Breast epithelium (tissue), 4 donors: ENCODE data around the gene MMP15. TPM values are rescaled to one million over a fixed set of nuclear protein-coding genes. Genes with fewer than 3 reads are reported as not detected.

ENCODE experiments used
- DNase-seq, 2 donors: peaks; one replicate each; pipeline ENCODE4 v3.0.0-alpha.2; 2019; ENCODE audit warnings: low spot score in 2 of 2
- H3K27ac ChIP-seq, 2 donors: fragments of 200-600 bp; sonication (generic) in 1 of 2; one replicate each; pipeline ENCODE4 v1.5.1; 2016 to 2019; ENCODE audit warnings: mild to moderate bottlenecking in 1 of 2
- H3K27me3 ChIP-seq, 2 donors: fragments of 200-600 bp; sonication (generic) in 1 of 2; one replicate each; pipeline versions ENCODE4 v1.5.1 to v1.6.0; 2017 to 2019; ENCODE audit warnings: control low read depth in 1 of 2, mild to moderate bottlenecking in 1 of 2
- H3K36me3 ChIP-seq: fragments of 200-600 bp; one replicate; pipeline ENCODE4 v1.5.1; 2019
- H3K4me1 ChIP-seq, 2 donors: fragments of 200-600 bp; sonication (generic); one replicate each; pipeline ENCODE4 v1.5.1; 2016 to 2019; ENCODE audit warnings: control low read depth in 1 of 2
- H3K4me3 ChIP-seq, 3 donors: fragments of 200-600 bp; sonication (generic); 1 replicate in 2 of 3; 2 replicates in 1 of 3; pipeline ENCODE4 v1.5.1; 2016 to 2019; ENCODE audit warnings: mild to moderate bottlenecking in 3 of 3, moderate library complexity in 2 of 3
- H3K9me3 ChIP-seq, 2 donors: fragments of 200-600 bp; sonication (generic) in 1 of 2; one replicate each; pipeline ENCODE4 v1.5.1; 2016 to 2019; ENCODE audit warnings: control low read depth in 1 of 2
- POLR2A ChIP-seq: fragments of 450-650 bp; IDR thresholded peaks from one replicate; pipeline ENCODE4 v1.6.1; 2016; ENCODE audit warnings: antibody characterized with exemption, mild to moderate bottlenecking, moderate library complexity
- POLR2AphosphoS5 ChIP-seq, 3 donors: sonication (generic); formaldehyde crosslinking; IDR thresholded peaks; one replicate each; pipeline ENCODE4 v1.6.1; 2017; ENCODE audit warnings: antibody characterized with exemption in 3 of 3
- intact Hi-C: fragments of 100-400 bp; cut with DNase I; formaldehyde crosslinking; loops from one replicate; pipeline ENCODE4 v1.15.1; 2023; ENCODE audit warnings: low total_unique reads
- total RNA-seq, 3 donors: library from RNA; depleted of rRNA; stranded (reverse); fragments of >200 nt; gene quantifications; one replicate each; pipeline ENCODE4 v1.1.0, GENCODE V29; 2016
- TF ChIP-seq, protein P1 (sequence below), 3 donors: fragments of 450-650 bp; IDR thresholded peaks; one replicate each; pipeline ENCODE4 v1.5.1; 2016 to 2017; ENCODE audit warnings: antibody characterized with exemption in 3 of 3, mild to moderate bottlenecking in 3 of 3, moderate library complexity in 3 of 3

MMP15 gene
- total RNA-seq, 3 donors from 2014 or later = 4.6 to 5.3 (median 4.8) TPM

DNA sequence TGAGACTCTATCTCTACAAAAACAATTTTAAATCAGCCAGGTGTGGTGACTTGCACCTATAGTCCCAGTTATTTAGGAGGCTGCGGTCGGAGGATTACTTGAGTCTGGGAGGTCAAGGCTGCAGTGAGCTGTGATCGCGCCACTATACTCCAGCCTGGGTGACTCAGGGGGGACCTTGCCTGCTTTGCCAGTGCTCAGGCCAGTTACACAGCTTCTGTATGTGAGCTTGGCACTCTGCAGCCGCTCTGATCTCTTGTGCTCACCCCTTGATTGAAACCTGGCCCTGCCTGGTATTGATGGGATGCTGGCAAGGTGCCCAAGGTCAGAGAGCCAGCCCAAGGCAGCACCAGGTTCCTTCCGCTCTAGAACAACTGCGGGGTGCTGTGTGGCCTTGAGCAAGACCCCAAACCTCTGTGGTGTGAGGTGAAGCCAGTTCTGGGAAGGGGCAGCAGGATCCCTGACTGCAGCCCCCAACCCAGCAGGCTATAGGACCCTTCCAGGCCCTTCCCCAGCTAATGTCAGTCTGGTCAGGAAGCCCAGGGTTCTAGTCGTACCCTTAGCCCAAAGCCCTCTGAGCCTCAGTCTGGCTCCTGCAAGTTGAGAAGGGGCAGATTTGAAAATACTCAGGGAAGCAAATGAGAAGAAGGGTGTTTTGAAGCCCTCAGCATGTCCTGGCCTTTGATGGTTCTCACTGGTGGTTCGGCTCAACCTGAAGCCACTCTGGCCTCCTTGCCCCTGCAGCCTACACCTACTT, 18.9 kb downstream of the MMP15 start:
- intact Hi-C loops = no loop called here
- Histone ChIP-seq H3K27ac (no peak overlapping the region), H3K36me3 (no peaks in the 10 kb centered on the region), H3K4me3 (no peak overlapping the region), H3K4me1 (no peaks in the 10 kb centered on the region), H3K9me3 (no peaks in the 10 kb centered on the region), H3K27me3 (no peaks in the 10 kb centered on the region)
- TF ChIP-seq, protein P1, sequence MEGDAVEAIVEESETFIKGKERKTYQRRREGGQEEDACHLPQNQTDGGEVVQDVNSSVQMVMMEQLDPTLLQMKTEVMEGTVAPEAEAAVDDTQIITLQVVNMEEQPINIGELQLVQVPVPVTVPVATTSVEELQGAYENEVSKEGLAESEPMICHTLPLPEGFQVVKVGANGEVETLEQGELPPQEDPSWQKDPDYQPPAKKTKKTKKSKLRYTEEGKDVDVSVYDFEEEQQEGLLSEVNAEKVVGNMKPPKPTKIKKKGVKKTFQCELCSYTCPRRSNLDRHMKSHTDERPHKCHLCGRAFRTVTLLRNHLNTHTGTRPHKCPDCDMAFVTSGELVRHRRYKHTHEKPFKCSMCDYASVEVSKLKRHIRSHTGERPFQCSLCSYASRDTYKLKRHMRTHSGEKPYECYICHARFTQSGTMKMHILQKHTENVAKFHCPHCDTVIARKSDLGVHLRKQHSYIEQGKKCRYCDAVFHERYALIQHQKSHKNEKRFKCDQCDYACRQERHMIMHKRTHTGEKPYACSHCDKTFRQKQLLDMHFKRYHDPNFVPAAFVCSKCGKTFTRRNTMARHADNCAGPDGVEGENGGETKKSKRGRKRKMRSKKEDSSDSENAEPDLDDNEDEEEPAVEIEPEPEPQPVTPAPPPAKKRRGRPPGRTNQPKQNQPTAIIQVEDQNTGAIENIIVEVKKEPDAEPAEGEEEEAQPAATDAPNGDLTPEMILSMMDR (IDR thresholded peaks at IDR 0.05) = no peak
- TF ChIP-seq POLR2AphosphoS5 (IDR thresholded peaks at IDR 0.05) = no peak
- no peak for TF ChIP-seq POLR2A
- no peak for DNase-seq

DNA sequence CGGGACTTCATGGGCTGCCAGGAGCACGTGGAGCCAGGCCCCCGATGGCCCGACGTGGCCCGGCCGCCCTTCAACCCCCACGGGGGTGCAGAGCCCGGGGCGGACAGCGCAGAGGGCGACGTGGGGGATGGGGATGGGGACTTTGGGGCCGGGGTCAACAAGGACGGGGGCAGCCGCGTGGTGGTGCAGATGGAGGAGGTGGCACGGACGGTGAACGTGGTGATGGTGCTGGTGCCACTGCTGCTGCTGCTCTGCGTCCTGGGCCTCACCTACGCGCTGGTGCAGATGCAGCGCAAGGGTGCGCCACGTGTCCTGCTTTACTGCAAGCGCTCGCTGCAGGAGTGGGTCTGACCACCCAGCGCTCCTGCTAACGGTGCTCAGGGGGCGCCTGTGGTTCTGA, 19.5 kb downstream of the MMP15 start:
- Histone ChIP-seq H3K4me1 (no peaks in the 10 kb centered on the region), H3K27me3 (no peaks in the 10 kb centered on the region), H3K27ac (no peak overlapping the region), H3K9me3 (no peaks in the 10 kb centered on the region), H3K36me3 (no peaks in the 10 kb centered on the region), H3K4me3 (no peak overlapping the region)
- no peak for DNase-seq
- TF ChIP-seq POLR2A (no peak), POLR2AphosphoS5 (IDR thresholded peaks at IDR 0.05) (no peak)
- TF ChIP-seq, protein P1 (IDR thresholded peaks at IDR 0.05) = no peak
- intact Hi-C loops = no loop called here

DNA sequence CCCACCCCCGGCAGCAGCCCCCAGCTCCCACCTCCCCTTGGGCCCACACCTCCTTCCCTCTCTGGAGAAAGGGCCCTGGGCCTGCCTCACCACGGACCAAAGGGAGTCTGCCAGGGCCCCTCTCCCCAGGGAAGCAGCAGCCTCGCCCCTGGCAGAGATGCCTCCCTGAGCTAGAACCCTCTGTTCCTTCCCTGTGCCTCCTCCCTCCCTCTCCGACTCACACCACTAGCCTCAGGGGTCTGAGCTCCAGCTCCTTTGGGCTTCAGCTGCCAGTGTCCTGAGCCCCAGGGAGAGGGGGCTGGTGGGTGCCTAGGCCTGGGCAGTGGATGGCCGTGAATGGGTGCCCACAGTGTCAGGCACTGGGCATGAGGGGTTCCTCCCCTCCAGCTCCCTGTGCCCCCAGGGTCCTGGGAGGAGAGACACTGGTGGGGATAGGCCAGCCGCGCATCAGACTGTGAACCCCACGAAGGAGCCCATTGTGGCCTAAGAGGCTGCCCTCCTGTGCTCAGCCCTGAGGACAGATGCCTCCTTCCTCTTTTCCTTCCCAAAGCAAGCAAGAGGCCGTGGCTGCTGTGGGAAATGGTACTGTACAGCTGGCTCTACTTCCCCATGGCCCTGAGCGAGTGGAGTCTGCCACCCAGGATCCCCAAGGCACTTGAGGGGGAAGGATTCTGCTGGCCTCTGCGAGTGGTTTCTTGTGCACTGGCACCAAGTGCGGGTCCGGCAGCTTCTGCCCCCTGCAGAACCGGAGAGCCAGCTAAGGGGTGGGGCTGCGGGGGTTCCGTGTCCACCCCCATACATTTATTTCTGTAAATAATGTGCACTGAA, 20.7 kb downstream of the MMP15 start:
- no peaks in the 10 kb centered on the region for H3K4me1 ChIP-seq
- no peak overlapping the region for H3K27ac ChIP-seq
- TF ChIP-seq POLR2AphosphoS5 (IDR thresholded peaks at IDR 0.05) (no peak), POLR2A (no peak)
- TF ChIP-seq, protein P1 (IDR thresholded peaks at IDR 0.05) = no peak

DNA sequence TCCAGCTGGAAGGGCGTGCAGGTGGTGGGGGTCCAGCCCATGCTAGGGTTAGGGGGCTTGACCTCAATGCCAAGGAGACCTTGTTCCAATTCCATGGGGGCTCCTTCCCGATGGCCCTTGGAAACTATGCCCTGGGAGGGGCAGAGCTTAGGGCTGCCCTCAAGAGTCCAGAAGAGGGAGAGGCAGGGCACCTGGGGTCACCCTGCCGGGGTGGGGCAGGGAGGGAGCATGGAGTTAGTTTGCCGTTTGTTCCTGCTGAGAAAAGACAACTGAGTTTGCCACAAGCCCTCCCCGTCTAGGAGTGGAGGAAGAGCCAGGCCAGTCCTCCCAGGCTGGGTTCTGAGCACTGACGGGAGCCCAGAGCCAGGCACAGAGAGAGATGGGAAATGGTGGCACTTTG, 21.4 kb downstream of the MMP15 start:
- H3K27ac ChIP-seq = peak overlapping the region in 1 of 2 donors; percentile 19
- no peaks in the 10 kb centered on the region for H3K27me3 ChIP-seq
- no peak for TF ChIP-seq POLR2AphosphoS5 (IDR thresholded peaks at IDR 0.05)
- TF ChIP-seq, protein P1 (IDR thresholded peaks at IDR 0.05) = no peak
- no peak for TF ChIP-seq POLR2A
- intact Hi-C loops = no loop called here
- H3K4me3 ChIP-seq = no peak overlapping the region
- no peak for DNase-seq
- no peaks in the 10 kb centered on the region for H3K4me1 ChIP-seq
- H3K9me3 ChIP-seq = no peaks in the 10 kb centered on the region
- no peaks in the 10 kb centered on the region for H3K36me3 ChIP-seq

More for the DNA sequence above, 20.7 kb downstream of the MMP15 start:
- no peaks in the 10 kb centered on the region for H3K36me3 ChIP-seq
- H3K9me3 ChIP-seq = no peaks in the 10 kb centered on the region
- intact Hi-C loops = no loop called here
- no peak for DNase-seq
- H3K4me3 ChIP-seq = no peak overlapping the region
- no peaks in the 10 kb centered on the region for H3K27me3 ChIP-seq
